Activated naive CD8-positive, alpha-beta T cell treated with anti-CD3 and anti-CD28 coated beads, Interleukin-2, amount 10 ng/mL, durations not matched to agents 7 days and 5 days (primary cell): ENCODE results near the gene VCP. TPM values are rescaled to one million over a fixed set of nuclear protein-coding genes. Genes with fewer than 3 reads are reported as not detected.

Experiments used
- ATAC-seq: fragments of 150-1000 bp; cut with Tn5 transposase; one replicate; pipeline ENCODE4 v1.10.0; 2021; ENCODE audit warnings: low read depth, moderate library complexity
- POLR2A ChIA-PET: fragments of 350-600 bp; sonication (Branson Sonifier 250); formaldehyde crosslinking; loops from one replicate; lab custom pipeline; 2021; ENCODE audit warnings: antibody characterized with exemption; lab: Charles Lee
- DNase-seq: peaks from one replicate; pipeline ENCODE4 v3.0.0; 2021
- H3K27ac Mint-ChIP-seq: one replicate; pipeline ENCODE4 v1.8.0; 2022; ENCODE audit warnings: mild to moderate bottlenecking, mixed read lengths
- H3K27me3 Mint-ChIP-seq: one replicate; pipeline ENCODE4 v1.8.0; 2022; ENCODE audit warnings: mild to moderate bottlenecking, moderate library complexity, mixed read lengths
- H3K36me3 Mint-ChIP-seq: one replicate; pipeline ENCODE4 v1.8.0; 2021; ENCODE audit warnings: mild to moderate bottlenecking, mixed read lengths
- H3K4me1 Mint-ChIP-seq: one replicate; pipeline ENCODE4 v1.8.0; 2021; ENCODE audit warnings: mixed read lengths
- H3K4me3 Mint-ChIP-seq: one replicate; pipeline ENCODE4 v1.8.0; 2022; ENCODE audit warnings: mild to moderate bottlenecking, moderate library complexity, mixed read lengths
- H3K9me3 Mint-ChIP-seq: one replicate; pipeline ENCODE4 v1.8.0; 2021; ENCODE audit warnings: mixed read lengths
- total RNA-seq, 2 experiments: library from RNA; stranded (reverse); gene quantifications; one replicate each; pipeline ENCODE4 v1.2.3, GENCODE V29; 2021

VCP gene
- 100 to 1,000 TPM; 183 to 189 TPM for total RNA-seq

GRCh38 chr9:35072461-35073278 lies at the start of gene VCP:
VCP (minus strand) TSS chr9:35072625; CDS start chr9:35072353, 272 bp downstream.
- Mint-ChIP-seq H3K4me1 (peaks cover 37% of the 10 kb centered on the region), H3K9me3 (no peaks in the 10 kb centered on the region), H3K4me3 (peak within 1 kb of the TSS; percentile 93), H3K27me3 (no peaks in the 10 kb centered on the region), H3K27ac (peak within 1 kb of the TSS; percentile 93), H3K36me3 (peaks cover 38% of the 10 kb centered on the region)
- DNase-seq = peak; percentile 92
- ATAC-seq = peak; percentile 93
- POLR2A ChIA-PET = interaction anchor here (0.6 to 3.4 kb wide), 13 partner anchors 8 to 173 kb away, joined by 3 to 41 read pairs (median 6); partner anchors contain the start of genes ATOSB, DNAJB5, FANCG and PIGO

- H3K27me3 Mint-ChIP-seq = peaks cover 5% of the 10 kb centered on the region
These were observed 44.6 kb upstream of the VCP start for GRCh38 chr9:35116898-35117551.

GRCh38 chr9:35116539-35116897 lies 44.1 kb upstream of the VCP start:
- POLR2A ChIA-PET = interaction anchor here (1.3 to 3.7 kb wide), 5 partner anchors 13 to 488 kb away, joined by 3 to 47 read pairs (median 14); partner anchors contain the start of genes FANCG, STOML2, TESK1 and VCP
- Mint-ChIP-seq H3K27me3 (peaks cover 5% of the 10 kb centered on the region), H3K9me3 (no peaks in the 10 kb centered on the region), H3K27ac (peak overlapping the region; percentile 98), H3K4me1 (peaks cover 37% of the 10 kb centered on the region), H3K4me3 (peak overlapping the region; percentile 100), H3K36me3 (peaks cover 6% of the 10 kb centered on the region)
- DNase-seq (no peak), ATAC-seq (no peak)

More at GRCh38 chr9:35116898-35117551, 44.6 kb upstream of the VCP start:
- Mint-ChIP-seq H3K9me3 (no peaks in the 10 kb centered on the region), H3K27ac (peak overlapping the region; percentile 98), H3K4me3 (peak overlapping the region; percentile 100), H3K36me3 (peaks cover 6% of the 10 kb centered on the region), H3K4me1 (peaks cover 33% of the 10 kb centered on the region)
- DNase-seq = peak; percentile 73
- ATAC-seq = peak; percentile 46
- POLR2A ChIA-PET = interaction anchor here (1.3 to 3.7 kb wide), 4 partner anchors 14 to 488 kb away, joined by 3 to 47 read pairs (median 10); partner anchors contain the start of genes FANCG, STOML2 and TESK1

GRCh38 chr9:35115680-35116538 lies 43.5 kb upstream of the VCP start, which contains the start of gene ATOSB:
ATOSB (minus strand) TSS chr9:35115862; CDS start chr9:35108274, 7,588 bp downstream.
- peak; percentile 68 for ATAC-seq
- DNase-seq = peak; percentile 94
- Mint-ChIP-seq H3K27ac (peak within 1 kb of the TSS; percentile 98), H3K9me3 (no peaks in the 10 kb centered on the region), H3K36me3 (peaks cover 6% of the 10 kb centered on the region), H3K4me1 (peaks cover 38% of the 10 kb centered on the region), H3K27me3 (peaks cover 5% of the 10 kb centered on the region), H3K4me3 (peak within 1 kb of the TSS; percentile 100)
- POLR2A ChIA-PET = interaction anchor here (0.6 to 3.7 kb wide), 8 partner anchors 13 to 489 kb away, joined by 3 to 47 read pairs (median 6); partner anchors contain the start of genes FANCG, STOML2, TESK1 and VCP

- ATAC-seq (no peak), DNase-seq (peak; percentile 51)
- Mint-ChIP-seq H3K4me3 (peak overlapping the region; percentile 100), H3K9me3 (no peaks in the 10 kb centered on the region), H3K27me3 (peaks cover 5% of the 10 kb centered on the region), H3K4me1 (peaks cover 47% of the 10 kb centered on the region), H3K36me3 (peaks cover 6% of the 10 kb centered on the region), H3K27ac (peak overlapping the region; percentile 98)
- POLR2A ChIA-PET = interaction anchor here (0.9 to 3.7 kb wide), 10 partner anchors 12 to 533 kb away, joined by 3 to 47 read pairs (median 8); partner anchors contain the start of genes FANCG, PIGO, STOML2 and TESK1
These were observed 42.6 kb upstream of the VCP start for GRCh38 chr9:35114840-35115628.

GRCh38 chr9:35114113-35114839 lies 41.9 kb upstream of the VCP start:
- POLR2A ChIA-PET = interaction anchor here (0.9 to 3.7 kb wide), 7 partner anchors 11 to 534 kb away, joined by 3 to 47 read pairs (median 9); partner anchors contain the start of genes FANCG, PIGO, STOML2 and VCP
- H3K4me1 Mint-ChIP-seq = peaks cover 52% of the 10 kb centered on the region
- H3K4me3 Mint-ChIP-seq = peak overlapping the region; percentile 100
- ATAC-seq (peak; percentile 24), DNase-seq (peak; percentile 67)
- H3K27ac Mint-ChIP-seq = peak overlapping the region; percentile 98
- H3K27me3 Mint-ChIP-seq = peaks cover 5% of the 10 kb centered on the region
- no peaks in the 10 kb centered on the region for H3K9me3 Mint-ChIP-seq
- H3K36me3 Mint-ChIP-seq = peaks cover 7% of the 10 kb centered on the region

- peak overlapping the region; percentile 69 for H3K27ac Mint-ChIP-seq
- POLR2A ChIA-PET = interaction anchor here (0.7 to 2.3 kb wide), 5 partner anchors 10 to 49 kb away, joined by 3 to 17 read pairs (median 7); partner anchors contain the start of genes FANCG, STOML2 and VCP
- H3K9me3 Mint-ChIP-seq = no peaks in the 10 kb centered on the region
- peak overlapping the region; percentile 80 for H3K4me3 Mint-ChIP-seq
- peaks cover 7% of the 10 kb centered on the region for H3K36me3 Mint-ChIP-seq
- H3K27me3 Mint-ChIP-seq = no peaks in the 10 kb centered on the region
- no peak for ATAC-seq
- peaks cover 54% of the 10 kb centered on the region for H3K4me1 Mint-ChIP-seq
- DNase-seq = no peak
These were observed 40.0 kb upstream of the VCP start for GRCh38 chr9:35112257-35113020.

GRCh38 chr9:35111001-35111933 lies 38.8 kb upstream of the VCP start:
- no peaks in the 10 kb centered on the region for H3K27me3 Mint-ChIP-seq
- POLR2A ChIA-PET = interaction anchor here (0.6 to 2.3 kb wide), 10 partner anchors 8 to 554 kb away, joined by 3 to 17 read pairs (median 4); partner anchors contain the start of genes FANCG, PIGO, STOML2 and VCP

GRCh38 chr9:35110327-35110761 lies 37.9 kb upstream of the VCP start:
- H3K4me3 Mint-ChIP-seq = peak overlapping the region; percentile 80
- no peak for DNase-seq
- POLR2A ChIA-PET = interaction anchor here (1.3 to 2.3 kb wide), 4 partner anchors 7 to 494 kb away, joined by 3 to 17 read pairs (median 12); partner anchors contain the start of genes FANCG, STOML2 and VCP
- ATAC-seq = no peak
- no peaks in the 10 kb centered on the region for H3K9me3 Mint-ChIP-seq
- H3K27ac Mint-ChIP-seq = no peak overlapping the region
- no peaks in the 10 kb centered on the region for H3K27me3 Mint-ChIP-seq
- peaks cover 13% of the 10 kb centered on the region for H3K36me3 Mint-ChIP-seq
- peaks cover 43% of the 10 kb centered on the region for H3K4me1 Mint-ChIP-seq

More at GRCh38 chr9:35111001-35111933, 38.8 kb upstream of the VCP start:
- H3K36me3 Mint-ChIP-seq = peaks cover 7% of the 10 kb centered on the region
- DNase-seq = peak; percentile 90
- H3K9me3 Mint-ChIP-seq = no peaks in the 10 kb centered on the region
- H3K4me3 Mint-ChIP-seq = peak overlapping the region; percentile 80
- H3K27ac Mint-ChIP-seq = peak overlapping the region; percentile 69
- ATAC-seq = peak; percentile 64
- H3K4me1 Mint-ChIP-seq = peaks cover 47% of the 10 kb centered on the region
